ENCODE results near the gene MRPL52.
"Not testable (repeated sequence)": the region's sequence is repeated elsewhere in the genome, so short reads cannot be mapped to it uniquely, and the experiment has no call there.

GRCh38 chr14:22805235-22805634 is 24.5 kb upstream of the MRPL52 start:
- not testable (repeated sequence) for TF ChIP-seq CTCF, POLR2A (IDR thresholded peaks at IDR 0.05)

All from lower leg skin (tissue), 3 donors.